Measurements from ENCODE around the gene SCRN1. TPM values are rescaled to one million over a fixed set of nuclear protein-coding genes. Genes with fewer than 3 reads are reported as not detected.
A peak's percentile ranks its signal among the peaks of the same experiment; 100 is the strongest.

Gene SCRN1
- total and polyA plus RNA-seq, 9 donors: 23.4 to 84.0 (median 63.3) TPM

GRCh38 chr7:30028216-30028748 is 38.7 kb upstream of the SCRN1 start, which contains the start of gene PLEKHA8:
TSS of gene PLEKHA8 (plus strand) at chr7:30028412. CDS start at chr7:30028763, 351 bp downstream.
- peak within 1 kb of the TSS; percentile 62 for H3K4me3 ChIP-seq
- intact Hi-C loops (cut with DNase I): no loop called here
- no peaks in the 10 kb centered on the region for H3K27me3 ChIP-seq
- H3K4me1 ChIP-seq (ENCODE audit: insufficient read depth): peaks cover 14% of the 10 kb centered on the region
- DNase-seq: peak; percentile 82 to 93 (median 87)
- no peaks in the 10 kb centered on the region for H3K9me3 ChIP-seq
- H3K36me3 ChIP-seq: no peaks in the 10 kb centered on the region
- H3K27ac ChIP-seq: peak within 1 kb of the TSS; percentile 82 to 90
- TF ChIP-seq EP300 (IDR thresholded peaks at IDR 0.05) (peak; percentile 54), CTCF (IDR thresholded peaks at IDR 0.05) (peak in 2 of 3 donors; percentile 9 to 23), POLR2A (IDR thresholded peaks at IDR 0.05) (peak; percentile 70)
- WGBS, 3 donors: 0 to 1% (median 1%) methylated on average over 40 to 70 of the region's 70 CpGs

- TF ChIP-seq POLR2A (IDR thresholded peaks at IDR 0.05) (no peak), CTCF (IDR thresholded peaks at IDR 0.05) (no peak), EP300 (IDR thresholded peaks at IDR 0.05) (no peak)
- peaks cover 15% of the 10 kb centered on the region for H3K4me1 ChIP-seq (ENCODE audit: insufficient read depth)
- H3K27ac ChIP-seq: peak overlapping the region in 1 of 2 donors; percentile 82
- DNase-seq: no peak
- intact Hi-C loops (cut with DNase I): no loop called here
- WGBS, 3 donors: 3 to 4% (median 3%) methylated on average over 9 of the region's 9 CpGs
- H3K36me3 ChIP-seq: no peaks in the 10 kb centered on the region
- H3K9me3 ChIP-seq: no peaks in the 10 kb centered on the region
- H3K4me3 ChIP-seq: peak overlapping the region; percentile 62
- H3K27me3 ChIP-seq: no peaks in the 10 kb centered on the region
Observed at GRCh38 chr7:30027740-30028215, 38.2 kb upstream of the SCRN1 start.

- no peaks in the 10 kb centered on the region for H3K27me3 ChIP-seq
- intact Hi-C loops (cut with DNase I): no loop called here
- DNase-seq: no peak
- H3K27ac ChIP-seq: peak overlapping the region; percentile 15 to 27
- no peaks in the 10 kb centered on the region for H3K36me3 ChIP-seq
- H3K4me3 ChIP-seq: peak overlapping the region; percentile 62
- H3K9me3 ChIP-seq: no peaks in the 10 kb centered on the region
- WGBS, 3 donors: 0 to 1% (median 1%) methylated on average over 10 of the region's 10 CpGs
- no peak for TF ChIP-seq EP300 (IDR thresholded peaks at IDR 0.05)
- no peak for TF ChIP-seq CTCF (IDR thresholded peaks at IDR 0.05)
- no peak for TF ChIP-seq POLR2A (IDR thresholded peaks at IDR 0.05)
- peaks cover 15% of the 10 kb centered on the region for H3K4me1 ChIP-seq (ENCODE audit: insufficient read depth)
Observed at GRCh38 chr7:30027065-30027456, 37.5 kb upstream of the SCRN1 start.

GRCh38 chr7:30026229-30027064 is 36.8 kb upstream of the SCRN1 start, which contains the start of gene FKBP14:
TSS of gene FKBP14 (minus strand) at chr7:30026702. CDS start at chr7:30026508, 194 bp downstream.
- 0 to 1% (median 0%) methylated on average over 35 of the region's 35 CpGs for WGBS, 3 donors
- H3K9me3 ChIP-seq: no peaks in the 10 kb centered on the region
- peaks cover 15% of the 10 kb centered on the region for H3K4me1 ChIP-seq (ENCODE audit: insufficient read depth)
- no peaks in the 10 kb centered on the region for H3K36me3 ChIP-seq
- H3K27ac ChIP-seq: peak within 1 kb of the TSS; percentile 15 to 27
- intact Hi-C loops (cut with DNase I): no loop called here
- no peaks in the 10 kb centered on the region for H3K27me3 ChIP-seq
- H3K4me3 ChIP-seq: peak within 1 kb of the TSS; percentile 62
- TF ChIP-seq EP300 (IDR thresholded peaks at IDR 0.05) (no peak), POLR2A (IDR thresholded peaks at IDR 0.05) (no peak), CTCF (IDR thresholded peaks at IDR 0.05) (no peak)
- peak; percentile 96 to 98 (median 96) for DNase-seq

All from ovary (tissue), 9 donors.